HT-29 (cell line): ENCODE measurements around the gene CYP46A1. TPM values are rescaled to one million over a fixed set of nuclear protein-coding genes. Genes with fewer than 3 reads are reported as not detected.

ENCODE experiments used
- DNase-seq: peaks from one replicate; pipeline ENCODE4 v3.0.0-alpha.2; 2015; ENCODE audit warnings: low spot score
- total RNA-seq: library from RNA; depleted of rRNA; stranded (reverse); fragments of >200 nt; shearing (Covaris generic); gene quantifications from 2 replicates; pipeline ENCODE4 v1.2.3, GENCODE V29; 2014

The CYP46A1 gene
- total RNA-seq, 1 experiment from 2014 or later = not detected

- no peak for DNase-seq
These were observed 58.0 kb downstream of the CYP46A1 start for GRCh38 chr14:99742074-99742473.

GRCh38 chr14:99742509-99743487 lies 58.7 kb downstream of the CYP46A1 start:
- DNase-seq = no peak

GRCh38 chr14:99744199-99744872 lies 60.2 kb downstream of the CYP46A1 start:
- no peak for DNase-seq

GRCh38 chr14:99744873-99745224 lies 60.8 kb downstream of the CYP46A1 start:
- DNase-seq = no peak

GRCh38 chr14:99745307-99745951 lies 61.3 kb downstream of the CYP46A1 start:
- DNase-seq = no peak

GRCh38 chr14:99747167-99747566 lies 63.1 kb downstream of the CYP46A1 start:
- no peak for DNase-seq

- no peak for DNase-seq
These were observed 63.7 kb downstream of the CYP46A1 start for GRCh38 chr14:99747582-99748330.

- no peak for DNase-seq
These were observed 64.4 kb downstream of the CYP46A1 start for GRCh38 chr14:99748529-99748928.

- DNase-seq = no peak
These were observed 65.0 kb downstream of the CYP46A1 start for GRCh38 chr14:99749142-99749541.

- DNase-seq = no peak
These were observed 65.9 kb downstream of the CYP46A1 start for GRCh38 chr14:99749763-99750715.

GRCh38 chr14:99750746-99751450 lies 66.8 kb downstream of the CYP46A1 start:
- no peak for DNase-seq

- DNase-seq = no peak
These were observed 67.7 kb downstream of the CYP46A1 start for GRCh38 chr14:99751539-99752485.

GRCh38 chr14:99752486-99753121 lies 68.5 kb downstream of the CYP46A1 start:
- no peak for DNase-seq

GRCh38 chr14:99753225-99754140 lies 69.4 kb downstream of the CYP46A1 start:
- DNase-seq = no peak

GRCh38 chr14:99754141-99755067 lies 70.3 kb downstream of the CYP46A1 start:
- no peak for DNase-seq

- DNase-seq = no peak
These were observed 70.9 kb downstream of the CYP46A1 start for GRCh38 chr14:99755068-99755405.
